Activated T-helper 1 cell treated with anti-CD3 and anti-CD28 coated beads, Interleukin-12 subunit alpha, Interleukin-12 subunit beta, Interleukin-2, Interleukin-4 antibody, amounts not matched to agents 30 ng/mL and 10 ng/mL and 1 ng/mL, durations not matched to agents 14 hours and 24 hours and 36 hours (primary cell): ENCODE data around the gene GLRX. TPM values are rescaled to one million over a fixed set of nuclear protein-coding genes. Genes with fewer than 3 reads are reported as not detected.

Experiments
- DNase-seq: peaks from one replicate; pipeline ENCODE4 v3.0.0; 2021; ENCODE audit warnings: low spot score
- H3K27ac Mint-ChIP-seq: one replicate; pipeline ENCODE4 v1.8.0; 2021; ENCODE audit warnings: mild to moderate bottlenecking, mixed read lengths
- H3K27me3 Mint-ChIP-seq: one replicate; pipeline ENCODE4 v1.8.0; 2022; ENCODE audit warnings: mild to moderate bottlenecking, moderate library complexity, mixed read lengths; ENCODE audit not compliant: insufficient read depth
- H3K36me3 Mint-ChIP-seq: one replicate; pipeline ENCODE4 v1.8.0; 2021; ENCODE audit warnings: low read depth, mixed read lengths
- H3K4me1 Mint-ChIP-seq: one replicate; pipeline ENCODE4 v1.8.0; 2021; ENCODE audit warnings: low read depth, mixed read lengths
- H3K4me3 Mint-ChIP-seq: one replicate; pipeline ENCODE4 v1.8.0; 2021; ENCODE audit warnings: mild to moderate bottlenecking, moderate library complexity, mixed read lengths
- H3K9me3 Mint-ChIP-seq: one replicate; pipeline ENCODE4 v1.8.0; 2021; ENCODE audit warnings: mixed read lengths
- intact Hi-C: fragments of 100-400 bp; cut with micrococcal nuclease; formaldehyde crosslinking; loops from one replicate; pipeline ENCODE4 v1.15.1; 2024
- total RNA-seq: library from RNA; stranded (reverse); gene quantifications from 2 replicates; pipeline ENCODE4 v1.2.3, GENCODE V29; 2022

The GLRX gene
- total RNA-seq, 1 donor from 2014 or later = 18.3 TPM

GRCh38 chr5:95794070-95794516 is 28.4 kb downstream of the GLRX start:
- no peak overlapping the region for H3K4me3 Mint-ChIP-seq
- no peak overlapping the region for H3K27ac Mint-ChIP-seq
- H3K9me3 Mint-ChIP-seq = no peaks in the 10 kb centered on the region
- H3K36me3 Mint-ChIP-seq = peaks cover 5% of the 10 kb centered on the region
- intact Hi-C loops = no loop called here
- DNase-seq = no peak
- H3K4me1 Mint-ChIP-seq = peaks cover 9% of the 10 kb centered on the region
- H3K27me3 Mint-ChIP-seq = peaks cover 10% of the 10 kb centered on the region

- DNase-seq = no peak
- Mint-ChIP-seq H3K36me3 (no peaks in the 10 kb centered on the region), H3K9me3 (no peaks in the 10 kb centered on the region), H3K4me1 (no peaks in the 10 kb centered on the region), H3K4me3 (no peak overlapping the region), H3K27ac (no peak overlapping the region), H3K27me3 (peaks cover 10% of the 10 kb centered on the region)
- intact Hi-C loops = no loop called here
Observed at GRCh38 chr5:95791751-95792150, 30.8 kb downstream of the GLRX start.

GRCh38 chr5:95788493-95788892 is 34.0 kb downstream of the GLRX start:
- no peak for DNase-seq
- no peak overlapping the region for H3K4me3 Mint-ChIP-seq
- H3K27ac Mint-ChIP-seq = no peak overlapping the region
- H3K9me3 Mint-ChIP-seq = no peaks in the 10 kb centered on the region
- H3K36me3 Mint-ChIP-seq = no peaks in the 10 kb centered on the region
- no peaks in the 10 kb centered on the region for H3K4me1 Mint-ChIP-seq
- intact Hi-C loops = no loop called here
- peaks cover 10% of the 10 kb centered on the region for H3K27me3 Mint-ChIP-seq

DNA sequence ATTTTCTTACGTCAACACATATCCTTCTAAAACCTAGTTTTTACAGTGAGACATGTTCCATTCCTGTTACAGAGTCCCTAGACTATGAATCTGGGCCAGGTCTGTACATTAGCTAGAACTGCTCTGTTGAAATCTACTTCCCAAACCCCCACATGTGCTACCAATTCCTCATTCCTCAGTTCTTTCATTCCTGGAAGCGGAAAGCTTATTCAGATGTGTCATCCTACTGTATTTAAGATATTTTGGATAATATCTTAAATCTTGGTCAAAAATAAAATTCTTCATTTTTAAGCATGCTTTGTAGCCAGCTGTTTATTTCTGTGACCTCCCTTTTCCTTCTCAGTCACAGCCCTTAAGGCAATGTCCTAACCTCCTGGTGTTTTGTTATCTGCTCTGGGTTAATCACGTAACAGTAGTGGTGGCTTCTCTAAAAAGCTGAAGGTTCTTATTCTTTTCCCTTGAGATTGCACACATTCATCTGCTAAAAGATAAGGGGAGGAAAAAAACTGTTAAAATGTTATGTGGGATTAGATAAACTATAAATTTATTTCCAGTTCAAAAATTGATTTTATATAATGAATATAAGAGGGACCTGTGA is 35.6 kb downstream of the GLRX start:
- H3K27ac Mint-ChIP-seq = no peak overlapping the region
- H3K4me1 Mint-ChIP-seq = no peaks in the 10 kb centered on the region
- H3K9me3 Mint-ChIP-seq = no peaks in the 10 kb centered on the region
- H3K4me3 Mint-ChIP-seq = no peak overlapping the region
- intact Hi-C loops = no loop called here
- H3K36me3 Mint-ChIP-seq = no peaks in the 10 kb centered on the region
- no peak for DNase-seq
- H3K27me3 Mint-ChIP-seq = peaks cover 10% of the 10 kb centered on the region

DNA sequence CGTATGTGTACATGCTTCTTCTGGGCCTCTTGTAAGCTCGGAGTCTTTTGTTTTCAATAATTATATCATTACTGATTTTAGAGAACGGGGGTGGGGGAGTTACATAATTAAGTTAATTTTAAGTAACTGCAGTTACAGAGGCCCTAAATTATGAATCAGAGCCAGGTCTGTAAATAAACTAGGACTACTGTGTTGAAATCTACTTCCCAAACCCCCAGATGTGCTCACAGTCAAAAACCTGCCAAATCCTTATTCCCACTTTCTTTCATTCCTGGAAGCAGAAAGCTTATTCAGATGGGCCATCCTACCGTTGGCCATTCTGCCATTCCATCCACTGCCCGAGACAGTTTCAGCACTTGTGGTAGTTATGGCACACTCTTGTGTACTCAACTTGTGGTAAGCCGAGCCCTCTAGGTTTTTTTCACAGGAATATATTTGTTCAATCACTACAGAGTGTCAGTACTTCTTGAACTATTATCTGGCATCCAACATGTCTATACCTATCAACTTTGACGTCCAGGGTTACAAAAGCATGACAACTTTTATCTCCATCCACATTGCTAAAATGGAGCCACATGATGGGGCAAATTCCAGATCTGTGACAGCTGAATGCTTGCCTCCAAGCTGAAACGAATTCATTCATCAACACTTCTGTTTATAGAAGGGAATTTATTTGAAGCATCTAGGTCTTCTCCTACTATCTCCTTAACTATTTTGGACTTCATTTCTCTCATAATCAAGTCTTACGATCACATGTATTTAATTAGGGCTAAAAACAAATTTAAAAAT is 37.8 kb downstream of the GLRX start:
- Mint-ChIP-seq H3K27me3 (peaks cover 2% of the 10 kb centered on the region), H3K4me3 (no peak overlapping the region)
- intact Hi-C loops = no loop called here

DNA sequence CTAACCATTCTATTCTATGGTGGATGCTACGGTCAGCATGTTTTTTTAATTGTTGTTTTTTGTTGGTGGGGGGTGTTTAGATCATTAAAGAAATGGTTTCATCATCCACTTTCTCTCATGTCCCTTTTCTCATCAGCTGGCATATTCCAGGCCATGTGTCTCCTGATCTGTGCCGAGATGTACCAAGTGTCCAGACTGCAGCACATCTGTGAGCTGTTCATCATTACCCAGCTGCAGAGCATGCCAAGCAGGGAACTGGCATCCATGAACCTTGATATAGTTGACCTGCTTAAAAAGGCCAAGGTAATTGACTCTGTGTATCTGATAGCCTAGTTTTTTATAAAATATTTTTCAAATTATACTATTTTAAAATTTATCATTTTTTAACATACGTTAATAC is 38.9 kb downstream of the GLRX start:
- no peak for DNase-seq
- Mint-ChIP-seq H3K4me1 (peaks cover 19% of the 10 kb centered on the region), H3K27ac (no peak overlapping the region), H3K27me3 (no peaks in the 10 kb centered on the region), H3K9me3 (no peaks in the 10 kb centered on the region), H3K4me3 (no peak overlapping the region), H3K36me3 (no peaks in the 10 kb centered on the region)
- intact Hi-C loops = no loop called here

More for the DNA sequence above, 37.8 kb downstream of the GLRX start:
- Mint-ChIP-seq H3K36me3 (no peaks in the 10 kb centered on the region), H3K4me1 (peaks cover 9% of the 10 kb centered on the region), H3K9me3 (no peaks in the 10 kb centered on the region), H3K27ac (no peak overlapping the region)
- no peak for DNase-seq

DNA sequence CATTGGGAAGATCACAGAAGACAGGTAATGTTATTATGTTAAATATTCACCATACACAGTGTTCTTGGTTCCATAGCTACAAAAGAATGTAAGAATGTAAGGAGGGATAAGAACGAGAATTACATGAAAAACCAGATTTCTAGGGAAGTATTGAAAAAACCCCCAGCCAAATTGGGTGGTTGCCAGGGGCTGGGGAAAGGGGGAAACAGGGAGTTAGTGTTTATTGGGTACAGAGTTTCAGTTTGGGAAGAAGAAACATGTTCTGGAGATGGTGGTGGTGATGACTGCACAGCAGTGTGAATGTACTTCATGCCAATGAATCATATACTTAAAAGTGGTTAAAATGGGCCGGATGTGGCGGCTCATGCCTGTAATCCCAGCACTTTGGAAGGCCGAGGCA is 40.3 kb downstream of the GLRX start:
- no peak overlapping the region for H3K27ac Mint-ChIP-seq
- peaks cover 2% of the 10 kb centered on the region for H3K27me3 Mint-ChIP-seq
- intact Hi-C loops = no loop called here

DNA sequence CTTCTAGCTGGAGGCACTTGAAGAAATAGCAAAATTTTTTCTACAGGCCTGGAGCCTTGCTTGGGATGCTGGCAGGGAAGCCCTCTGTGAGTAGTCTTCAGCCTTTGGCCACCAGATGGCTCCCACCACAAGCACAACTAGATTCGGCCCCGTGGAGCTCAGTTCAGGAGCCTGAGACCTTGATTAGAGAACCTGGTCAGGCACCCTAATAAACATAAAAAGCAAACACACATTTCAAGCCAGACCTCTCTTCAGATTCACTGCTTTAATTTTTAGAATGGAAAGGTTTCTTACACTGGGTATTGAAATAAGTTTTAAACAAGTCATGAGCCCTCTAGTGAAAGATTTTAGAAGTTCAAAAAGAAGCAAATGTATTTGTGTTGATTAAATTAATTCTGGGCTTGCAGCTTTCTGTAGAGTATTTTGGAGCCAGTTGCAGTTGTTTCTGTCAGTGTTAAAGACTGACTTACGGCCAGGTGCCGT is 41.4 kb downstream of the GLRX start:
- no peaks in the 10 kb centered on the region for H3K9me3 Mint-ChIP-seq
- peak overlapping the region; percentile 56 for H3K4me3 Mint-ChIP-seq
- peaks cover 2% of the 10 kb centered on the region for H3K27me3 Mint-ChIP-seq
- no peaks in the 10 kb centered on the region for H3K36me3 Mint-ChIP-seq
- peak overlapping the region; percentile 29 for H3K27ac Mint-ChIP-seq
- DNase-seq = peak; percentile 47
- peaks cover 22% of the 10 kb centered on the region for H3K4me1 Mint-ChIP-seq
- intact Hi-C loops = loop anchor here (1.0 to 2.0 kb wide), 8 partner anchors 27 to 556 kb away; partner anchors contain the start of gene GLRX

More for the DNA sequence above, 40.3 kb downstream of the GLRX start:
- Mint-ChIP-seq H3K4me1 (peaks cover 22% of the 10 kb centered on the region), H3K4me3 (no peak overlapping the region), H3K36me3 (no peaks in the 10 kb centered on the region), H3K9me3 (no peaks in the 10 kb centered on the region)
- no peak for DNase-seq

- no peak overlapping the region for H3K4me3 Mint-ChIP-seq
- intact Hi-C loops = loop anchor here (2.0 kb wide), 2 partner anchors 32 to 556 kb away; no protein-coding TSS in a partner anchor
- H3K9me3 Mint-ChIP-seq = no peaks in the 10 kb centered on the region
Observed at GRCh38 chr5:95780597-95780996, 41.9 kb downstream of the GLRX start.

GRCh38 chr5:95779611-95780010 is 42.9 kb downstream of the GLRX start:
- Mint-ChIP-seq H3K36me3 (no peaks in the 10 kb centered on the region), H3K27ac (no peak overlapping the region), H3K4me3 (no peak overlapping the region), H3K4me1 (peaks cover 22% of the 10 kb centered on the region), H3K9me3 (no peaks in the 10 kb centered on the region), H3K27me3 (peaks cover 2% of the 10 kb centered on the region)
- intact Hi-C loops = loop anchor here (2.0 to 10.0 kb wide), 3 partner anchors 33 to 825 kb away; no protein-coding TSS in a partner anchor
- DNase-seq = no peak

More at GRCh38 chr5:95780597-95780996, 41.9 kb downstream of the GLRX start:
- Mint-ChIP-seq H3K36me3 (no peaks in the 10 kb centered on the region), H3K27ac (peak overlapping the region; percentile 44), H3K4me1 (peaks cover 22% of the 10 kb centered on the region), H3K27me3 (peaks cover 2% of the 10 kb centered on the region)
- DNase-seq = no peak

GRCh38 chr5:95778713-95779436 is 43.7 kb downstream of the GLRX start:
- intact Hi-C loops = loop anchor here (10.0 kb wide), 1 partner anchor 826 kb away; no protein-coding TSS in a partner anchor
- peaks cover 22% of the 10 kb centered on the region for H3K4me1 Mint-ChIP-seq
- H3K27ac Mint-ChIP-seq = no peak overlapping the region
- H3K27me3 Mint-ChIP-seq = peaks cover 5% of the 10 kb centered on the region
- H3K4me3 Mint-ChIP-seq = no peak overlapping the region
- H3K36me3 Mint-ChIP-seq = no peaks in the 10 kb centered on the region
- no peaks in the 10 kb centered on the region for H3K9me3 Mint-ChIP-seq
- DNase-seq = no peak

DNA sequence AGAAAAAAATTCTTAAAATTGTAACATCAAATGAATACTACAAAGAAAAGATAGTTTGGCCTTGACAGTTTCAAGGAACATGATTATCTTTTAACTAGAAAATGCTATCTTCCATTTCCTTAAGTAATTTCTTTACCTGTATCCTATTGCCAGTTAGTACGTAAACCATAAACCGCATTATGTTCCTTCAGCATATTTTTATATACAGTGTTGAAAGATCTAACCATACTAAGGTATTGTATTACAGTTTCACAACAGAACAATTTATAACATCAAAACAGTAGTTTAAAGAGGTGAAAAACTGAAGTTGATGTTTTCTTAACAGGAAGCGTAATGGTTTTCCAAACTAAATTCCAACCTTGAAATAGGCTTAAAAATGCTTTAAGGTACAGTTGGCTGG is 45.1 kb downstream of the GLRX start:
- Mint-ChIP-seq H3K4me3 (no peak overlapping the region), H3K36me3 (no peaks in the 10 kb centered on the region), H3K27me3 (peaks cover 5% of the 10 kb centered on the region), H3K4me1 (peaks cover 22% of the 10 kb centered on the region), H3K9me3 (no peaks in the 10 kb centered on the region), H3K27ac (no peak overlapping the region)
- intact Hi-C loops = loop anchor here (10.0 kb wide), 1 partner anchor 827 kb away; no protein-coding TSS in a partner anchor
- DNase-seq = no peak
